C4-2B (cell line): Measurements from ENCODE around the gene MUC21.

Experiments used
- H3K27ac ChIP-seq: fragments of 450-650 bp; 2 replicates; pipeline ENCODE4 v1.5.1; 2017
- CTCF ChIP-seq: fragments of 450-650 bp; conservative IDR thresholded peaks from 2 replicates; pipeline ENCODE4 v1.5.1; 2017; ENCODE audit warnings: mild to moderate bottlenecking
- ZFX ChIP-seq: fragments of 450-650 bp; IDR thresholded peaks from 2 replicates; pipeline ENCODE4 v1.6.1; 2017

Gene MUC21

GRCh38 chr6:30983439-30983838 is at the start of gene MUC21:
Gene MUC21, plus strand, starts transcription at chr6:30983718. Its CDS starts 241 bp downstream, at chr6:30983959.
- no peak for TF ChIP-seq ZFX
- TF ChIP-seq CTCF: no peak
- peak within 1 kb of the TSS; percentile 49 for H3K27ac ChIP-seq

- no peak for TF ChIP-seq CTCF
- no peak for TF ChIP-seq ZFX
- no peak overlapping the region for H3K27ac ChIP-seq
These were observed 48.5 kb upstream of the MUC21 start for GRCh38 chr6:30935018-30935417.

GRCh38 chr6:30937265-30937664 is 46.3 kb upstream of the MUC21 start:
- TF ChIP-seq CTCF (no peak), ZFX (no peak)
- no peak overlapping the region for H3K27ac ChIP-seq

- TF ChIP-seq CTCF (no peak), ZFX (no peak)
- H3K27ac ChIP-seq: no peak overlapping the region
These were observed 44.8 kb upstream of the MUC21 start for GRCh38 chr6:30938730-30939129.

GRCh38 chr6:30939473-30939872 is 44.0 kb upstream of the MUC21 start:
- no peak overlapping the region for H3K27ac ChIP-seq
- no peak for TF ChIP-seq CTCF
- TF ChIP-seq ZFX: no peak

GRCh38 chr6:30940361-30940986 is 43.0 kb upstream of the MUC21 start, which contains the start of gene MUCL3:
Gene MUCL3, plus strand, starts transcription at chr6:30940973. Its CDS starts 27 bp downstream, at chr6:30941000.
- TF ChIP-seq CTCF (no peak), ZFX (no peak)
- no peak within 1 kb of the TSS for H3K27ac ChIP-seq

GRCh38 chr6:30942338-30943060 is 41.0 kb upstream of the MUC21 start:
- H3K27ac ChIP-seq: no peak overlapping the region
- TF ChIP-seq CTCF (peak; percentile 68), ZFX (no peak)
